Stimulated activated CD4-positive, alpha-beta T cell treated with anti-CD3 and anti-CD28 coated beads, TNF-alpha, amount 100 ng/mL, for 48 hours (primary cell): ENCODE measurements around the gene NBAS.
"Not testable (repeated sequence)": the region's sequence is repeated elsewhere in the genome, so short reads cannot be mapped to it uniquely, and the experiment has no call there.

Experiments used
- DNase-seq, 3 donors: peaks; one replicate each; pipeline ENCODE4 v3.0.0-alpha.2; 2020; ENCODE audit warnings: low read depth in 3 of 3

Gene NBAS

GRCh38 chr2:15363142-15363541 lies 198.0 kb downstream of the NBAS start:
- DNase-seq, result no peak

GRCh38 chr2:15359716-15360531 lies 201.2 kb downstream of the NBAS start:
- DNase-seq, result no peak

- no peak for DNase-seq
Observed at GRCh38 chr2:15357922-15358321, 203.2 kb downstream of the NBAS start.

GRCh38 chr2:15357186-15357585 lies 203.9 kb downstream of the NBAS start:
- no peak for DNase-seq

- no peak for DNase-seq
Observed at GRCh38 chr2:15355386-15355785, 205.7 kb downstream of the NBAS start.

GRCh38 chr2:15354596-15355366 lies 206.4 kb downstream of the NBAS start:
- DNase-seq, result no peak

- no peak for DNase-seq
Observed at GRCh38 chr2:15352363-15352762, 208.8 kb downstream of the NBAS start.

- no peak for DNase-seq
Observed at GRCh38 chr2:15348636-15349035, 212.5 kb downstream of the NBAS start.

GRCh38 chr2:15348045-15348444 lies 213.1 kb downstream of the NBAS start:
- no peak for DNase-seq

- no peak for DNase-seq
Observed at GRCh38 chr2:15346624-15347023, 214.5 kb downstream of the NBAS start.

- no peak for DNase-seq
Observed at GRCh38 chr2:15337996-15338666, 223.0 kb downstream of the NBAS start.

- no peak for DNase-seq
Observed at GRCh38 chr2:15334644-15335326, 226.3 kb downstream of the NBAS start.

- no peak for DNase-seq
Observed at GRCh38 chr2:15331787-15332186, 229.3 kb downstream of the NBAS start.

- DNase-seq, result no peak
Observed at GRCh38 chr2:15325296-15325695, 235.8 kb downstream of the NBAS start.

- DNase-seq, result no peak
Observed at GRCh38 chr2:15323227-15323626, 237.9 kb downstream of the NBAS start.

- DNase-seq, result not testable (repeated sequence)
Observed at GRCh38 chr2:15321481-15321880, 239.7 kb downstream of the NBAS start.

- no peak for DNase-seq
Observed at GRCh38 chr2:15316370-15316814, 244.7 kb downstream of the NBAS start.

GRCh38 chr2:15315411-15315810 lies 245.7 kb downstream of the NBAS start:
- DNase-seq, result no peak

GRCh38 chr2:15313657-15314056 lies 247.5 kb downstream of the NBAS start:
- no peak for DNase-seq

- no peak for DNase-seq
Observed at GRCh38 chr2:15311926-15312325, 249.2 kb downstream of the NBAS start.

GRCh38 chr2:15311201-15311907 lies 249.8 kb downstream of the NBAS start:
- DNase-seq, result no peak
